Upper lobe of left lung (tissue), 4 donors: Measurements from ENCODE around the gene FHIT.

ENCODE experiments used
- EP300 ChIP-seq, 4 donors: sonication (generic); formaldehyde crosslinking; IDR thresholded peaks; one replicate each; pipeline ENCODE4 v1.5.1; 2017; ENCODE audit warnings: antibody characterized with exemption in 4 of 4, control low read depth in 2 of 4
- TF ChIP-seq, protein P1 (sequence below), 6 experiments: fragments of 450-650 bp in 4 of 6; fragments of 200-600 bp in 2 of 6; sonication (generic) in 2 of 6; IDR thresholded peaks; one replicate each; pipeline ENCODE4 v1.5.1; 2016 to 2019; ENCODE audit warnings: antibody characterized with exemption in 6 of 6

DNA sequence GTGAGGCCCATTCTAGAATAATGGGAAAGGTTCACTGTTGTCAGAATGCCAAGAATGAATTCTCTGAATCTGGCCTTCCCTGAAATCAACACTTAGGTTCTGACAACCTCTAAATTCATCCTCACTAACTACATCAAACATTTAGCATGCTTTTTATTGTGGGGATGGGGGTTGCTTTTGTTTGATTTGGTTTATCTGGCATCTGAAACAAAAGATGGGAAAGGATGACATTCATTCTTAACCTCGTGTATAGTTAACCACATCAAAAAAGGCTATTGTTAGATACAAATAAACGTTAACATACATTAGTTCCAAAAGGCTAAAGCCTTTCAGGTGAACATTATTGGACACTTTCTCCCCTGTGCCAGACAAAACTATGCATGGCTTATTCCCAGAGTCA, 357.3 kb downstream of the FHIT start:
- TF ChIP-seq, protein P1, sequence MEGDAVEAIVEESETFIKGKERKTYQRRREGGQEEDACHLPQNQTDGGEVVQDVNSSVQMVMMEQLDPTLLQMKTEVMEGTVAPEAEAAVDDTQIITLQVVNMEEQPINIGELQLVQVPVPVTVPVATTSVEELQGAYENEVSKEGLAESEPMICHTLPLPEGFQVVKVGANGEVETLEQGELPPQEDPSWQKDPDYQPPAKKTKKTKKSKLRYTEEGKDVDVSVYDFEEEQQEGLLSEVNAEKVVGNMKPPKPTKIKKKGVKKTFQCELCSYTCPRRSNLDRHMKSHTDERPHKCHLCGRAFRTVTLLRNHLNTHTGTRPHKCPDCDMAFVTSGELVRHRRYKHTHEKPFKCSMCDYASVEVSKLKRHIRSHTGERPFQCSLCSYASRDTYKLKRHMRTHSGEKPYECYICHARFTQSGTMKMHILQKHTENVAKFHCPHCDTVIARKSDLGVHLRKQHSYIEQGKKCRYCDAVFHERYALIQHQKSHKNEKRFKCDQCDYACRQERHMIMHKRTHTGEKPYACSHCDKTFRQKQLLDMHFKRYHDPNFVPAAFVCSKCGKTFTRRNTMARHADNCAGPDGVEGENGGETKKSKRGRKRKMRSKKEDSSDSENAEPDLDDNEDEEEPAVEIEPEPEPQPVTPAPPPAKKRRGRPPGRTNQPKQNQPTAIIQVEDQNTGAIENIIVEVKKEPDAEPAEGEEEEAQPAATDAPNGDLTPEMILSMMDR (IDR thresholded peaks at IDR 0.05) = no peak
- no peak for TF ChIP-seq EP300 (IDR thresholded peaks at IDR 0.05)
